NCI-H2107 (cell line): Measurements from ENCODE around the gene BCOR.

Experiments
- DNase-seq: peaks from one replicate; lab custom pipeline; 2025; lab: John Stamatoyannopoulos, UW

BCOR gene

DNA sequence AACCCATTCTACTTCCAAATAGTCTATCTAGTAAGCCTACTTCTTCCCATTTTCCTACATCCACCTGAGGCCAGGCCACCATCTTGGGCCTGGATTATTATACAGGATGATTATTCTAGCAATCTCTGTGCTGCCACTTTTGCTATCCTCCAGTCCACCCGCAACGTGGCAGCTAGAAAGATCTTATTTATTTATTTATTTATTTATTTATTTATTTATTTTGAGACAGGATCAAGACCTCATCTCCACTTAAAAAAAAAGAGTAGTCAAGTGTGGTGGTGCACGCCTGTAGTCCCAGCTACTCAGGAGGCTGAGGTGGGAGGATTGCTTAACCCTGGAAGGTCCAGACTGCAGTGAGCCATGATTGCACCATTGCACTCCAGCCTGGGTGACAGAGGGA is 15.2 kb upstream of the BCOR start:
- no peak for DNase-seq

DNA sequence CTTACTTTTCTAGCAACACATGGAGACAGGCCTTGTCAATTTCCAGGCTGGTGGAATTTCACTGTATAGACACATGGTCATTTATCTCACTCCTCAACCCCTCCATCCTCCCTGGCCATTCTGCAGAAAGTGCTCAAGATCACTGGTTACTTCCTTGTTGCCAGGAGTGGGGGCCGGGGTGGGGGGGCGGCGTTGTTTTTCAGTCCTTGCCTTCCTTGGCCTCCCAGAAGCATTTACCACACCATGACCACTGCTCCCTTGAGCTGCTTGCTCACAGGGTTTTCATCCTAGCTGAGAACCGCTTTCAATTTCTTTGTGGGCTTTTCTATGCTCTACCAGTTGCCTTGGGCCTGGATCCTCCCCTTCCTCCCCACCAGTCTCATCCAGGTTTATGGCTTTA is 14.1 kb upstream of the BCOR start:
- no peak for DNase-seq

- DNase-seq, result peak; percentile 56
These were observed 11.7 kb upstream of the BCOR start for GRCh38 chrX:40109288-40110008.

DNA sequence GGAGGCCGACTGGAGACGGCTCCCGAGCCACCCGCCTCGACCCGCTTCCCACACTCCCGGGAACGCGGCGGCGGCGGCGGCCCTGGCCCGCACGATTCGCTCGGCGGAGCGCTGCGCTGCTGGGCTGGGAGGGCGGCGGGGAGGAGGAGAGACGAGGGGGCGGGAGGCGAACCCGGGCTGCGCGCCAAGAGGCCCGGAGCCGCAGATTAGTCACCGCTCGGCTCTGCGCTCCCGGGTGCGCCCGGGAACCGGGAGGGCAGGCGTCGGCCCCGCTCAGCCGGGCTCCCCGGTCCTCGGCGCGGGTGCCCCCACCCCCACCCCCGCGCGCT is 11.2 kb upstream of the BCOR start:
- DNase-seq, result peak; percentile 56

- no peak for DNase-seq
These were observed 10.6 kb upstream of the BCOR start for GRCh38 chrX:40108162-40108958.

- DNase-seq, result peak; percentile 54
These were observed 9.8 kb upstream of the BCOR start for GRCh38 chrX:40107291-40108161.

GRCh38 chrX:40106676-40107290 is 9.0 kb upstream of the BCOR start:
- DNase-seq, result no peak

DNA sequence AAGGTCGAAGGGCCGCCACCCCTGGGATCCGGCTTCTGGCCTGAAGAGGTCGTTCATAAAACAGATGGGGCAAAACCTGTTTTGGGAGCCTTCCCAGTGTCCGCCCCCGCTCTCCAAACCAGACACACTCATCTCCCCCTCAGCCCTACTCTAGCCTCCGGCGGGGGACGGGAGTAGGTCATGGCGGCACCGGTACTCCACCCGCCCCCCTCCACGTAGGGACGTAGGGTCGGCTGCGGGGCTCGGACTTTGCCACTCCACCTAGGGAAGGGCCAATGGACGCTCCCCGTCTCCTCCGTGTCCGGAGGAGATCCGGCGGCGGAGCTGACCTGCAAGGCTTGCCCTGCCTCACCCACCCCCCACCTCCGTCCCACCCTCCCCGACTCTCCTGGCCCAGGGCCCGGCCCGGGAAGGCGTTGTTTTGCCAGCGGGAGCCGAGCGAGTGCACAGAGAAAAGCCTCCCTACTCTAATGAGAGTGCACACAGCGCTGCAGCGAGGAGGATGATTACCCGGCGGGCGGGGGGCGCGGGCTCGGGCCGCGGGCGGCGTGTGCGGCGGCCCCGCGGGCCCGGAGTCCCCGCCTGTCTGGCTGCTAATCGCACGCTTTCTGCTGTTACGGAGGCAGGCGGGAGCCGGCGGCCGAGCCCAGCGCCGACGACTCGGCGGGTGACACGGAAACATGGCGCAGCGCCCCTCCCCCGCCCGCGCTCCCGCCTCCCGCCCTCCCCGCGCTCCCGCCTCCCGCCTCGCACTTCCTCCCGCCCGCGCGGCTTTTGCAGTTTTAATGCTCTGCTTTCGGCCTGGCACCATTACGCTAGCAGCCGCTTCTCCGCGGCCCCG is 8.3 kb upstream of the BCOR start:
- peak; percentile 84 for DNase-seq

DNA sequence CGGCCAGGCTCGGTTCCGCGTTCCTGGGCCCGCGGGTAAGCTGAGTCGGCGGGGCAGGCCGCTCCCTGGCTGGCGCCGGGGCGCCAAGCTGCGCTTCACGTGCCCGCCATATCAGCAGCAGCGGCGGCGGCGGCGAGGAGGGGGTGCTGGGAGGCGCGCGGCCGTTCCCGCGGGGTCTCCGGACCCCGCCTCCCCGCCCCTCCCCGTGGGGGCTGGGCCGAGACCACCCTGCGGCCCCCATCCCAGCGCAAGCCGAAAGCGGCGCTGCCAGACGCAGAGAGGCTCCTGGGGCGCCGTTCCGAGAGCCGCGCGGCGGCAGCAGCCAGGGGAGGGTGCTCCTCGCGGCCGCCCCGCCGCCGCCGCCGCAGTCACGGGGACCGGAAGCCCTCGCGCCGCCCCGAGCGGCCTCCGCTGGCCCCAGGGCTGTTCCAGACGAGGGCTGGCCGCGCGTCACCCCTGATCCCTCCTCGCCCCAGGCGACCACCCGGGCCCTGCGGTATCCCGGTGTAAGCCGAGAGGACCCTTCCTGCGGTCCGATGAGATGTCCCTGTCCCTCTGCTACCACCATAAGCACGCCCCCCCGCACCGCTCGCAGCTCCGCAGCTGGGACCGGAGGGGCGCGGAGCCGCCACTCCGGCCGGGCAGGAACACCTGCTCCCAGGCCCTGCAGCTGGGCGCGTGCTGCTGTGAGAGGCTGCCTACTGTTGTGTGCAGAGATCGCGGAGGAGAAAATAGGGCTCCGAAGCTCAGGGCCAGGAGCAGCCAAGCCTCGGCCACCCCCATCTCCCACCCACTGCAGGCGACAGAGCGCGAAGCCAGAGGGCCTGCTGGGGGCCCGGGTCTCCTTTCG is 7.5 kb upstream of the BCOR start:
- DNase-seq, result peak; percentile 25

DNA sequence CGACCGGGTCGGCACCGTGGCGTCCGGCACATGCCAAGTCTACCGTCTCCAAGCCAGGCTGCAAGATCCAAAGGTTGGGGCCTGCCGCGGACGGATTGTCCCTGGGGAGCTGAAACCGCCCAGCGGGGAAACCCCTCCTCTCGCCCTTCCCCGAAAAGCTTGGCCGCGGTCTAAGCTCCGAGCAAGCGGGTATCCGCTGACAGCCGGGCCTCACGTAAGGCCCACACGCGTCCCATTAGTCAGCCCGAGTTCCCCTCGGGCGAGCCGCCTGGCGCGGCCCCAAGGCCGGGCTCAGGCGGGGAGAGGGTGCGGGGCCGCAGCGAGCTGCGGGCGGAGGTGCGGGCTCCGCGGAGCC is 6.8 kb upstream of the BCOR start:
- DNase-seq, result no peak

DNA sequence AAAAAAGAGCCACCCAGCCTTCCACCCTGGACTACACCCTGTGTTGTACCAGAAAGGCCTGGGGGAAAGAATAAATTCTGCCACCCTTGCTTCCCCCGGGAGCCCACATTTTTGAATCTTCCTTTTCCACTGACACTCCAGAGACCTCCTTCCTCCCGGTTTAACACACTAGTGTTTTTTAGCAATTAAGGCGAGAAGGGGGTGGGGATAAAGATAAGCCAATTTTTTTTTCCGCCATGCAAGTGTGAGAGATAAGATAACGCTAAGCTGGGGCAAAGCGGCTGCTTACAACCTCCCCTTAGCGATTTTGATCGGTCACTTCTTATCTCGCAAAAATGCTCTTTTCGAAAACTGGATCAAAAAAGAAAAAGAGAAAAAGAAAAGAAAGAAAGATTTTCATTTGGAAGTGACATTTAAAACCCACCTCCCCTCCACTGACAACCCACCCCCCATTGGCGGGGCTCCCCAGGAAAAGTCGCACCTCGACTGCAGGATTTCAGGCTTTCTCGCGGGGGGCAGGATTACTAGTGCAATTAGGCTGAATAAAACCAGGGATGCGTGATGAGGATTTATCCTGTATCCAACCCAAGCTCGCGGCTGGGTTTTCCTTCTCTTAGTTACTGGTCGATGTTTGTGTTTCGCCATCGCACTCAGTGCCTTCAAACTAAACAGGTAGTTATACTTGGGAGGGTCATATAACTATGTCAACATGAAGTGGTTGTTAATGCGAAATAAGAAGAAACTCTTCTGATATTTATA is 6.0 kb upstream of the BCOR start:
- no peak for DNase-seq

GRCh38 chrX:40102393-40103381 is 4.9 kb upstream of the BCOR start:
- no peak for DNase-seq

DNA sequence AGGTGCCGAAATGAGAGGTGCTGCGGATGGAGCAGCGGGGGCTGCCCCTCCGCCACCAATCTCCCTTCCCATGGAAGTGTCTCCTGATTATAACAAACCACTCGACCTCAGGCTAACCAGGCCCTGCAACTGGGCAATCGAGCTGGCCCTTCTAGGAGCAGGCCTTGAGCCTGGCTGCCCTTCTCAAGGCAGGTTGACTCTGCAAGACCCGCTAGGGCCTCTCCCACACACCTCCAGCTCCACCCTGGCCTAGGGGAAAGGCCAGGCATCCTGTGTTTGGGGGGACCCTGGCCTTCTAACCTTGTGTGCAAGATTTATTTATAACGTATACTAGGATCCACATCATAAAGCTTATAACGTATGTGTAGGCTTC is 3.7 kb upstream of the BCOR start:
- DNase-seq, result no peak

DNA sequence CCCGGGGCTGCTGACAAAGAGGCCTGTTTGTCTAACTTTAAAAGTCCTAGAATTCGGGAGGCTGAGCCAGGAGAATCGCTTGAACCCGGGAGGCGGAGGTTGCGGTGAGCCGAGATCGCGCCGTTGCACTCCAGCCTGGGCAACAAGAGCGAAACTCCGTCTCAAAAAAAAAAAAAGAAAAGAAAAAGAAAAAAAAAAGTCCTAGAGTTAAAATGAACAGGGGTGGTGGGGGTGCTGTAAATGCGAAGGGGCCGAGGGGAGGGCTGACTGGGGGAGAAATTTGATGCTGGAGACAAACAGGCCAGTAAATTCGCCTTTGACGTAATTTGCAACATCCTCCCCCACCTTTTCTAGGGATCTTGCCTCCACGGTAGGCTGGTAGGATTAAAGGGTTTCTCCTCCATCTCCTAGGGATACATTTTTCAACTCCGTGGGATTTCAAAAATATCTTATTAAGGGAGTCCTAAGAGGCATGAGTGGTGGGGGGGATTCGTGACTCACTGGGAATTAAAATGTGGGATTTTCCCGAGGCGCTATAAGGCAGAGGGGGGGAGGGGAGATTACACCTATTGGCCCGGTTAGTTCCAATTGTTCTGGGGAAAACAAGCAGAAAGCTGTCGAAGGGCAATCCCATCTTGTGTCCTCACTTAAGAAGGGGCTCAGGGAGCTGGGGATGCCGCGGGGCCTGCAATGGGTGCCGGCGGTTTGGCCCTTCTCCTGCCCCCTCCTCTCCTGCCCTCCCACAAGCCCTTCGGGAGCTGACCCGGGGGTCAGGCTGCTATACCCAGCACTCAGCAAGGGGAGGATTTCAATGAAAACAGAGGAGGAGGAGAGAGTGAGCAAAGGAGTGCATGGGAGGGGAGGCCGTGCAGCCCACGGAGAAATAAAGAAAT is 3.0 kb upstream of the BCOR start:
- peak; percentile 10 for DNase-seq

DNA sequence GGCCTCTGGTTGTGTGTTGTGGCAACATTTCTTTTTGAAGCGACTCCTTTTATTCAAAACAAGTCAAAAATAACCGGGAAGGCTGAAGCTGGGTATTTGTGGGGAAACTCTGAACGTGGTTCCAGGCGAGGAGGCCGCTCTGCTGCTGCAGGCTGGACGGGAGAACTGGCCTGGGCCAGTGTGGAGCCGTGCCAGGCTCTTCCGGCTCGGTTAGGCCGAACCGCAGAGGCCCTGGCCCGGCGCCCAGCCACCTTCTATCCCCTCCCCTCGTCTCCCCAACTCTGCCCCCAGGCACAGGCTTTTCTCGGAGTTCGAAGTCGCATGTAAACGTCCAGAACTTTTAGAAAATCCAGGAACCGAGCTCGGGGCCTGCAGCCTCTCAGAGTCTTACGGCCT is 2.4 kb upstream of the BCOR start:
- DNase-seq, result no peak

DNA sequence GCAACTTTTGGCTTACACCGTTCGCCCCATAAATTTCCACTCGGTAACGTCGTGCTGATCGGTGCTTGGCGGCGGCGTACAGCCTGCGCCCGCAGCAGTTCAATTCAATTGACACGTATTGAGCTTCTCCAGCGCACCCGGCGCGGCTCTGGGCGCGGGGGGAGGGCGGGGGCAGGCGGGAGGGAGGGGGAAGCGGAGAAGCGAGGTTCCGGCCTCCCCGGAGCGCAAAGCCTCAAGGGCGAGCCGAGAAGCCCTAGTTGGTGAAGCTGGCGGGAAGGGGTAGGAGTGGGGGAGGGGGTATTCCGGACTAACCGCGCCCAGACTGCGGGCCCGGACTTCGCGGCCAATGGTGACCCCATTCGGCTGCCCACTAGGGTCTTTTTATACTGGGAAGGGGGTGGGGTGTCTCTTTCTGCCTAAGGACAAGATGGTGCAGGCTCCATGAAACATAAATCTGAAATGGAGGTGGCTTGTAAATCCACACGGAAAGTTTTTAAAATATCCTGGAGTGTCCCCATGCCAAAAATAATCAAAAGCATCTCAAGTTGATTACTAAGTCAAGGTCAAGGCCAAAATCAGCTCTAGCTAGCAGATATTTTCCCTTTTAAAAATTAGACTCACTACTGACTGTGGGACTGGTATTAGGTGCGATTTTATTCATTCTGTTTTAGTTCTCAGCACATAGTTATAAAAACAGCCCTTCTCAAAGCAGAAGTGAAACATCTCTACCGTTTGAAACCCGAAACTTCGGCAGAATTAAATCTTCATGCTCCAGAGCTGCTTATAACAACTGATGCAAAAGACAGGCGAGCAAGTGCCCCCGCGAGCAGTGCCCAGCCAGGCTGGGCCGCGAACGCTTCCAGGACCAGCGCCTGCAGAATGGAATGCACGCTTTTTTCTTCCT is 1.5 kb upstream of the BCOR start:
- DNase-seq, result peak; percentile 47
